GM13976 (cell line): Measurements from ENCODE around the gene TCF3.

ENCODE experiments used
- DNase-seq: peaks from one replicate; pipeline ENCODE4 v3.0.0; 2012; ENCODE audit warnings: low spot score
- CTCF ChIP-seq: IDR thresholded peaks from 2 replicates; pipeline ENCODE4 v1.5.1; 2012; ENCODE audit warnings: borderline replicate concordance, mild to moderate bottlenecking; ENCODE audit not compliant: insufficient read depth; ENCODE audit errors: extremely low read depth, missing control alignments, control extremely low read depth
- in situ Hi-C: fragments of 300-500 bp; cut with MboI; formaldehyde crosslinking; loops from one replicate; pipeline ENCODE4 v1.12.0; 2022; ENCODE audit warnings: low sequenced_read_pairs, mixed read lengths, inconsistent platforms; ENCODE audit not compliant: unreplicated experiment

The TCF3 gene

GRCh38 chr19:1633269-1633826 is 19.1 kb downstream of the TCF3 start:
- DNase-seq = no peak
- in situ Hi-C loops = no loop called here

GRCh38 chr19:1632462-1633268 is 19.8 kb downstream of the TCF3 start:
- in situ Hi-C loops = no loop called here

More at GRCh38 chr19:1633269-1633826, 19.1 kb downstream of the TCF3 start:
- no peak for TF ChIP-seq CTCF

DNA sequence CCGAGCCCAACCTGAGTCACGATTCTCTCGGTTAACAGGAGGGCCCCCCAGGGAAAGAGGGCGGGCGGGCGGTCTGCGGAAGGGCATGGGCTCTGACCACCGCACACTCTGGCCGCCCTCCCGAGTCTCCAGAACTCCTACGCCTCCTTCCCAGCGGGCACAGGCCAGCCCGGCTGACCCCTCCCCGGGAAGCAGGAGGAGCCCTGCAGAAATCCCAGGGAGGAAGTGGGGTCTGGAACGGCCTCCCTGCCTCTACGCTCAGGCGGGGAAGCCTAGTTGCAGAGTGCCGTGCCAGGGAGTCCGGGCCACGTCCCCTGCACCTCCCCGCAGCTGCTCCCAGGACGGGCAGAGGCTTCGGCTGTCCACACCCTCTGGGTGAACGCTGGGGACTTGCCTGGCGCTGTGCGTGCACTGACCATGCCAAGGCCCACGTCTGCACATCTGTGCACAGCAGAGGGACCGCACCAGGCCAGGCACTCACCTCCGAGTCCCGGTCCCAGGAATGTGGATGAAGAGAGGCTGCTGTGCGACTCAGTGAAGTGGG is 20.8 kb downstream of the TCF3 start:
- TF ChIP-seq CTCF = no peak
- DNase-seq = no peak
- in situ Hi-C loops = no loop called here

More at GRCh38 chr19:1632462-1633268, 19.8 kb downstream of the TCF3 start:
- DNase-seq = no peak
- TF ChIP-seq CTCF = no peak

GRCh38 chr19:1630811-1631210 is 21.6 kb downstream of the TCF3 start:
- DNase-seq = no peak
- TF ChIP-seq CTCF = no peak
- in situ Hi-C loops = no loop called here

GRCh38 chr19:1630012-1630411 is 22.4 kb downstream of the TCF3 start:
- TF ChIP-seq CTCF = no peak
- no peak for DNase-seq
- in situ Hi-C loops = no loop called here

- DNase-seq = no peak
- in situ Hi-C loops = no loop called here
- no peak for TF ChIP-seq CTCF
These were observed 23.1 kb downstream of the TCF3 start for GRCh38 chr19:1629256-1629808.
